ENCODE measurements around the gene ETV5. TPM values are rescaled to one million over a fixed set of nuclear protein-coding genes. Genes with fewer than 3 reads are reported as not detected.

The ETV5 gene
- total RNA-seq, 1 donor from 2014 or later = 0.89 TPM

GRCh38 chr3:186058225-186058624 lies 50.7 kb downstream of the ETV5 start:
- no peak overlapping the region for H3K27ac Mint-ChIP-seq
- no peak for ATAC-seq (ENCODE audit: low read depth)
- H3K36me3 Mint-ChIP-seq (ENCODE audit: low read depth) = no peaks in the 10 kb centered on the region
- DNase-seq = no peak
- POLR2A ChIA-PET = interaction anchor here (0.7 kb wide), 1 partner anchor 56 kb away, joined by 3 read pairs; no protein-coding TSS in a partner anchor
- H3K9me3 Mint-ChIP-seq = no peaks in the 10 kb centered on the region
- H3K27me3 Mint-ChIP-seq = no peaks in the 10 kb centered on the region
- H3K4me1 Mint-ChIP-seq = no peaks in the 10 kb centered on the region
- no peak overlapping the region for H3K4me3 Mint-ChIP-seq
- intact Hi-C loops (cut with micrococcal nuclease) = no loop called here
- CTCF ChIA-PET = no interaction called here
- no peak for TF ChIP-seq CTCF (IDR thresholded peaks at IDR 0.05)

- DNase-seq (no peak), ATAC-seq (ENCODE audit: low read depth) (no peak)
- CTCF ChIA-PET = no interaction called here
- Mint-ChIP-seq H3K36me3 (ENCODE audit: low read depth) (no peaks in the 10 kb centered on the region), H3K27ac (no peak overlapping the region), H3K9me3 (no peaks in the 10 kb centered on the region), H3K27me3 (no peaks in the 10 kb centered on the region), H3K4me3 (no peak overlapping the region), H3K4me1 (no peaks in the 10 kb centered on the region)
- POLR2A ChIA-PET = no interaction called here
- intact Hi-C loops (cut with micrococcal nuclease) = no loop called here
- TF ChIP-seq CTCF (IDR thresholded peaks at IDR 0.05) = no peak
Measured at GRCh38 chr3:186057594-186057993, 51.3 kb downstream of the ETV5 start.

DNA sequence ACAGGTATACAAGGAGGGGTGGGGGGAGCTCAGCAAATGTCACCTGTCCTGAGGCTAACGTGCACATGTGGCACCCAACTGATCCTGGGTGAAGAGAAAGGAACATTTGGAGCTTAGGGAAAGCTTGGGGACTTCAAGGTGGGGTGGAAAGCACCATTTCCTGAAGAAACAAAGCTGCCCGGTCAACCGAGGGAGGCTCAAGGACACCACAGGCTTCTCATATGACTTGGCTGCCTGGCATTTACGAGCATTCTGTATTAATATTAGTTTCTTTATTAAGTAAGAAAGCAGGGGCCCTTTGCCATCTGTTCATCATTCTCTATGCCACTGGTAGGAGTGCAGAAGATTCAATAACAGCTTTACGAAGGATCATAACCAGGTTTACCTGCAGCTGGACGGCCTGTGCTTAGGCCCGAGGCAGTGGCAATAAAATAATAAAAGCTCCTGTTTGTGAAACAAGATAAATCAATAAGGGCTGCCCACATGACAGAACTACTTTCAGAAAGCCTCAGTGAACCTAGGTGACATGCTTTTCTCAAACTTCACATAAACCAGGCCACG lies 54.0 kb downstream of the ETV5 start:
- H3K27ac Mint-ChIP-seq = no peak overlapping the region
- DNase-seq = no peak
- ChIA-PET CTCF (no interaction called here), POLR2A (no interaction called here)
- H3K36me3 Mint-ChIP-seq (ENCODE audit: low read depth) = no peaks in the 10 kb centered on the region
- no peaks in the 10 kb centered on the region for H3K27me3 Mint-ChIP-seq
- no peak for ATAC-seq (ENCODE audit: low read depth)
- TF ChIP-seq CTCF (IDR thresholded peaks at IDR 0.05) = no peak
- no peaks in the 10 kb centered on the region for H3K9me3 Mint-ChIP-seq
- H3K4me1 Mint-ChIP-seq = no peaks in the 10 kb centered on the region
- intact Hi-C loops (cut with micrococcal nuclease) = no loop called here
- H3K4me3 Mint-ChIP-seq = no peak overlapping the region

- no peaks in the 10 kb centered on the region for H3K4me1 Mint-ChIP-seq
- ChIA-PET POLR2A (no interaction called here), CTCF (no interaction called here)
- no peak overlapping the region for H3K27ac Mint-ChIP-seq
- H3K36me3 Mint-ChIP-seq (ENCODE audit: low read depth) = no peaks in the 10 kb centered on the region
- H3K9me3 Mint-ChIP-seq = no peaks in the 10 kb centered on the region
- DNase-seq (no peak), ATAC-seq (ENCODE audit: low read depth) (no peak)
- no peak overlapping the region for H3K4me3 Mint-ChIP-seq
- H3K27me3 Mint-ChIP-seq = no peaks in the 10 kb centered on the region
- no peak for TF ChIP-seq CTCF (IDR thresholded peaks at IDR 0.05)
- intact Hi-C loops (cut with micrococcal nuclease) = no loop called here
Measured at GRCh38 chr3:186053954-186054791, 54.7 kb downstream of the ETV5 start.

- DNase-seq (no peak), ATAC-seq (ENCODE audit: low read depth) (no peak)
- ChIA-PET POLR2A (no interaction called here), CTCF (no interaction called here)
- intact Hi-C loops (cut with micrococcal nuclease) = no loop called here
- no peak for TF ChIP-seq CTCF (IDR thresholded peaks at IDR 0.05)
- Mint-ChIP-seq H3K4me3 (no peak overlapping the region), H3K4me1 (no peaks in the 10 kb centered on the region), H3K36me3 (ENCODE audit: low read depth) (no peaks in the 10 kb centered on the region), H3K27me3 (no peaks in the 10 kb centered on the region), H3K9me3 (no peaks in the 10 kb centered on the region), H3K27ac (no peak overlapping the region)
Measured at GRCh38 chr3:186052096-186052840, 56.6 kb downstream of the ETV5 start.
